GM08714 (cell line): ENCODE measurements around the gene EZH1.
A peak's percentile ranks its signal among the peaks of the same experiment; 100 is the strongest.

Experiments used
- H3K4me3 ChIP-seq: fragments of 200-500 bp; sonication (Bioruptor generic); 2 replicates; pipeline ENCODE4 v1.5.1; 2014; ENCODE audit warnings: mild to moderate bottlenecking, low read length, inconsistent platforms
- ZNF274 ChIP-seq: IDR thresholded peaks from 2 replicates; pipeline ENCODE4 v1.6.1; 2012; ENCODE audit warnings: mild to moderate bottlenecking, low read depth, low read length

The EZH1 gene

DNA sequence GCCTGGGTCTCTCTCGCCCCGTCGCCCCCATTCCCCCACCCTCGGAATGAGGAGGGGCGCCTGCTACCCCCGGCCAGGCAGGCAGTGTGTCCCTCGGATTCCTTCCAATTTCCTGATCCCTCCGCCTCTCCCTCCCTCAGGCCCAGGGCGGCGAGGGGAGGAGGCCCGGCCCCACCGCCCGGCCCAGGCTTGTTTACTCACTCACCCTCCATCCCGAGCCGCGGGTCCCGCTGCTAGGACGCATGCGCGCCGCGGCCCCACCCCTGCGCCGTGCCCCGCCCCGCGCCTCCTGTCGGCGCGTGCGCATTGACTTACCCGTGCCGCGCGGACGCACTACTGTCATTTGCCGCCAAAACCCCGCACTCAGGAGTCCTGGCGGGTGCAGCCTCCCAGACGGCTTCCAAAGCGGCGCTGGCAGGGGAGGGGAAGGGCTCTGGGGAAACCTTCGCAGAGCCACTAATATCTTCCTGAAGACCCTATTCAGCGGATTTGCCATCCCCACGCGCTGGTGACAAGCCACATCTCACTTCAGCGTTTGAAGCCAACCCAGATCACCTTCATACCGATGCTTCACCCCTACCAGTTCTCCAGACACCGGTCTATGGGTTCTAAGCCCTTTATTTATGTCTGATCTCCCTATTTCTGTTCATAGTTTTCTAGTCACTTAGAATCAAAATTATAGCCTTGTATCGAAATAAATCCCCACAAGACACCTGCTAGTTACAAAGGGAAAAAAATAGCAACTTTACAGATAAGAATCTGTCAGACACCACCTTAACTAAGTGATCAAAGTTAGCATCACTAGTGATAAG is at the start of gene EZH1:
Gene EZH1, minus strand, starts transcription at position 235 of the 812 bp plus-strand sequence. CDS start 16,099 bp downstream, outside the sequence.
- H3K4me3 ChIP-seq = peak within 1 kb of the TSS; percentile 57
- no peak for TF ChIP-seq ZNF274

DNA sequence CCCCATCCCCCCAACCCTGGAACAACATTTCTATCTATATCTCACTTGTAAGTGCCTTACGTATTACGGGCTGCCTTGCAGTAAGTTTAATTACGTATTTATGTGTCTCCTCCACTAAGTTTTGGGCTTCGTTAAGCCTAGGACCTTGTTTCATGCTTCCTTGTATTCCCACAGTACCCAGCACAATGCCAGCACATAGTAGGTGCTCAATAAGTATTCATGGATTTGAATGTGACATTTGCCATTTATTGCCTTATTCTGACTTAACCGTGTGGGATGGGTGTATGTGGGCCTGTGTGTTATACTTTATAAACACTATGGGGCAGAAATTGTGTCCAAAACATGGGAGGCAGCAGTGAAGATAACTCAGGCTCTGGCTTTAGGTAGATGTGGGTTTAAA is 47.7 kb upstream of the EZH1 start:
- no peak overlapping the region for H3K4me3 ChIP-seq
- no peak for TF ChIP-seq ZNF274

DNA sequence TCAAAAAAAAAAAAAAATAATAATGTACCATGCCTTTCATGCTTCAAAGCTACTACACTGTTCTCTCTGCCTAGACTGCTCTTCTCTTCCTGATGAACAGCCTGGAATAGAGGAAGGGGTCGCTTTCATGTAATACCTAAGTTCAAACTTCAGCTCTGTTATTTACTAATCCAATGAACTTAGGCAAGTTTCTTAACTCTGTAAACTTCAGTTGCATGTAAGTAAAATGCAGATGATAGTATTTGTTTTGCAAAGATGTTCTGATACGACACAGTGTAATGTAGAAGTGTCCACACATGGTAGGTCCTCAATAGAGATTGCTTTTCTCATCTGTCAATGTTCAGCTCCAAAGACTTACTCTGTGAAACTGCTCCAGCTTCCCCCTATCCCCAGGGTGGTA is 47.1 kb upstream of the EZH1 start:
- H3K4me3 ChIP-seq = no peak overlapping the region
- TF ChIP-seq ZNF274 = no peak

DNA sequence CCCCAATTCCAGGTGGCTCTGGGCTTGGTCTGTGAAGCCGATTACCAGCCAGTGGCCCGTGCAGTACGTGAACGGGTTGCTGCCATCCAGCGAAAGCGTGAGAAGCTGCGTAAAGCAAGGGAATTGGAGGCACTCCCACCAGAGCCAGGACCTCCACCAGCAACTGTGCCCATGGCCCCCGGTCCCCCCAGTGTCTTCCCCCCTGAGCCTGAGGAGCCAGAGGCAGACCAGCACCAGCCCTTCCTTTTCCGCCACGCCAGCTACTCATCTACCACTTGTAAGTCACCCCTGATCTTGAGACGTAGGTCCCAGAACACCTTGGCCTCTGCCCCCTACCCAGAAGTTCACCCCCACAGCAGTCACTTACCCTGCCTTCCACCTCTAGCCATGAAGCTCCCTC is 42.4 kb upstream of the EZH1 start:
- H3K4me3 ChIP-seq = no peak overlapping the region
- no peak for TF ChIP-seq ZNF274

DNA sequence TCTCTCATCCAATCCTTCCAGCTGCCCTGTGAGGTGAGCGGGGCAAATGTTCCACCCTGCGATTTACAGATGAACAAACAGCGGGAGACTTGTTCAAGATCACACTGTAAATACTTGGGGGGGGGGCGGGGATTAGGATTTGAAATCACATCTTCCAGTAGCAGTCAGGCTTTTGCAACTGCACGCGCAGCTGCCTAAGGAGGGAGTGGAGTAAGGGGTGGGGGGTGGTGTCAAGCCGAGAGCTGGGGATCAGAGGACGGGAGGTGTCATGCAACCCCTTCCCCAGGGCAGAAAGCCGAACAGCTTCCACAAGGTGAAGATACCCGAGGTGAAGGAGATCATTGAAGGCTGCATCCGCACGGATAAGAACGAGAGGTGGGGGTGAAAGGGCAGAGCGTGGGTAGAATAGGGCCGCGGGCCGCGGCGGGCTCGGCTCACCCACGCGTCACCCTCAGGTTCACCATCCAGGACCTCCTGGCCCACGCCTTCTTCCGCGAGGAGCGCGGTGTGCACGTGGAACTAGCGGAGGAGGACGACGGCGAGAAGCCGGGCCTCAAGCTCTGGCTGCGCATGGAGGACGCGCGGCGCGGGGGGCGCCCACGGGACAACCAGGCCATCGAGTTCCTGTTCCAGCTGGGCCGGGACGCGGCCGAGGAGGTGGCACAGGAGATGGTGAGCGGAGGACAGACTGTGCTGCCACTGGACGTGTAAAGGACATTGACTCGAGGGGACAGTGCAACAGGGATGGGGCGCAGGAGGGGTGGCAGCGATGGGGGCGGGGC is 40.2 kb upstream of the EZH1 start:
- no peak for TF ChIP-seq ZNF274
- no peak overlapping the region for H3K4me3 ChIP-seq

DNA sequence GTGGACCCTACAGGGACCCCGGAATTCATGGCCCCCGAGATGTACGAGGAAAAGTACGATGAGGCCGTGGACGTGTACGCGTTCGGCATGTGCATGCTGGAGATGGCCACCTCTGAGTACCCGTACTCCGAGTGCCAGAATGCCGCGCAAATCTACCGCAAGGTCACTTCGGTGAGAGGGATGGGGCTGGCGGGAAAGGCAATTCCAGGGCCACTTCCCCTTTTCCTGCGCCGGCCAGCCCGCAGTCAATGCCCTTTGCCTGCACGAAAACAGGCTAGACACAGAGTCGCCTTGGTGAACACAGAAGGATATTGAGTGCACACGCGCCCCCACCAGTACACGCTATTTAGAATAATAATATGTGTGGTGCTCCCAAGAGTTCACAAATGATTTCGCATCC is 39.6 kb upstream of the EZH1 start:
- no peak for TF ChIP-seq ZNF274
- no peak overlapping the region for H3K4me3 ChIP-seq

DNA sequence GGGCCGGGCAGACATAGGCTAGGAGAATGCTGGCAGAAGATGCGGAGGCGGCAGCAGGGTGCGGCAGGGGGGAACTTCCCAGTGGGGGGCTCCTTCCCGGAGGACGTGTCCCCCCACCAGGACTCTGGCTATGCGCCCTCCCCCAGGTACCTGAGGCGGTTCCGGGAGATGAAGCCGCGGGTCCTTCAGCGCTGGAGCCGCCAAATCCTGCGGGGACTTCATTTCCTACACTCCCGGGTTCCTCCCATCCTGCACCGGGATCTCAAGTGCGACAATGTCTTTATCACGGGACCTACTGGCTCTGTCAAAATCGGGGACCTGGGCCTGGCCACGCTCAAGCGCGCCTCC is 38.9 kb upstream of the EZH1 start:
- no peak for TF ChIP-seq ZNF274
- H3K4me3 ChIP-seq = no peak overlapping the region

DNA sequence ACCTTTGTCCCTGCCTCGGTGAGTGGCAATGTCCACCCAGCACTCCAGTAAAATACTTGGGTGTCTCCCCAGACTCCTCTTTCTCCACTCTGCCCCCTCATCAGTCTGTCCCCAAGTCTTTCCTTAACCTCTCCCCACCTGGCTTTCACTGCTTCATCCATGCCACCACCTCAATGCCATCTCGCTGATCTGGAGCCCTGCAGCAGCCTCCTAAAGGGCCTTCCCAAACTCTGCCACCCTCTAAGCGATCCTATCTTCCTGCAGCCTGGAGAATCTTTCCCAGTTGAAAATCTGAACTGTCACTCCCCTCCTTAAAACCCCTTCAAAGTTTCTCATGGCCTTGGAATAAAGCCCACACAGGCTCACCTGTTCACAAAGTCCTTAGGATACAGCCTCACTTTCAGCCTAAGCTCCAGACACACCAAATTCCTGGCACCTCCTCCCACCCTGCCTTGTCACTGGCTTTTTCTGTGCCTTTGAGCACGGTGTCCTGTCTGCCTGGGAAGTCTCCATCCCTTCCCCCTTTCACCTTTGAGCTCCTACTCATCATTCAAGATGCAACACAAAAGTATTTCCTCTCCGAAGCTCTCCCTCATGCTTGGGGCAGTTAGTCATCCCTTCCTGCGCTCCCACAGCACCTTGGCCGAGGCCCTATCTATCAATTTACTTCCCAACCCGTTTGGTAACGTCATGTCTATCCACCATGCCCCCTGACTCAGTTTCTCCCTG is 38.4 kb upstream of the EZH1 start:
- no peak for TF ChIP-seq ZNF274
- no peak overlapping the region for H3K4me3 ChIP-seq

GRCh38 chr17:42782166-42783061 is 37.6 kb upstream of the EZH1 start:
- TF ChIP-seq ZNF274 = no peak
- H3K4me3 ChIP-seq = no peak overlapping the region

- H3K4me3 ChIP-seq = no peak overlapping the region
- TF ChIP-seq ZNF274 = no peak
Observed at GRCh38 chr17:42781639-42782165, 36.9 kb upstream of the EZH1 start.

GRCh38 chr17:42780851-42781638 is 36.2 kb upstream of the EZH1 start:
- H3K4me3 ChIP-seq = no peak overlapping the region
- TF ChIP-seq ZNF274 = no peak

DNA sequence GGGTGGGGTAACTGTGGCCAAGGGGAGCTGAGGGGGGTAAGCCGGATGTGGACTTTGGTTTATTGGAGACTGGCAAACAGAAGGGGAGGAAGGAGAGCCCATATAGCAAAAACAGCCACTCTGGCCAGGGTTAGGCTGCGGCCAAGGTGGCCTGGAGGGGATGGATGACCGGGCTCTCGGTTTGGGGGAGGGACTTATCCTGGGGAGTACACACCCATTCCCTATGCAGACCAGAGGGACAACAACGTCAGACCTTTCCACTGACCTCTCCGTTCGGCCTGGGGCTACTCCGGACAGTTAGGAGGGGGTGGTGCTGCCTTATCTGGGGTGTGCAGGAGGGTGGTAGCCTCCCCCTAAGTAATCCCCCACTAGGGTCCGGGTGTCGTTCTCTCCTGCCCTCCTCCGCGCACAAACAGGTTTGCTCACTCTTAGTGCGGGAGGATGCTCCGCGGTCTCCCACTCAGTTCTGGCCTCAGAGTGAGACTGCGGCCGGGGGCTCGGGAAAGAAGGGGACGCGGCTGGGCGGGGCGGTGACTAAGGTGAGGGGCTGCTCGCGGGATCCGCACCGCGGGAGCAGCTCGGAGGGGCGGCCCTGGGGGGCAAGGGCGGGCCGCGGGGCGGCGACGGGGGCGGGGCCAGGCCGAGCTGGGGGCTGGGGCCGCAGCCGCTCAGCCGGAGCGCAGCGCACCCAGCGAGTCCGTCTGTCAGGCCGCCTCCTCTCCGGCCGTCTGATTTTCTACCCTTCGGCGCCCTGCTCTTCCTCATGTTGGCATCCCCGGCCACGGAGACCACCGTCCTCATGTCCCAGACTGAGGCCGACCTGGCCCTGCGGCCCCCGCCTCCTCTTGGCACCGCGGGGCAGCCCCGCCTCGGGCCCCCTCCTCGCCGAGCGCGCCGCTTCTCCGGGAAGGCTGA is 35.4 kb upstream of the EZH1 start, which contains the start of gene WNK4:
Gene WNK4, plus strand, starts transcription at position 675 of the 915 bp plus-strand sequence. Its CDS starts 89 bp downstream, at position 764.
- no peak within 1 kb of the TSS for H3K4me3 ChIP-seq
- TF ChIP-seq ZNF274 = no peak
